GM12875 (cell line): Measurements from ENCODE around the gene CRACDL.

Source experiments
- H3K4me3 ChIP-seq: one replicate; pipeline ENCODE4 v1.5.1; 2011; ENCODE audit warnings: low read depth, low read length, control low read depth
- CTCF ChIP-seq: IDR thresholded peaks from 2 replicates; pipeline ENCODE4 v1.5.1; 2011; ENCODE audit warnings: low read depth, mild to moderate bottlenecking, control low read depth, inconsistent platforms, low read length, moderate library complexity, borderline replicate concordance; ENCODE audit not compliant: insufficient read depth

Gene CRACDL

GRCh38 chr2:98823196-98824170 lies 112.5 kb downstream of the CRACDL start:
- no peak for TF ChIP-seq CTCF
- no peak overlapping the region for H3K4me3 ChIP-seq

- no peak overlapping the region for H3K4me3 ChIP-seq
- peak; percentile 25; the same call in 1 of the 2 replicates for TF ChIP-seq CTCF
These were observed 113.5 kb downstream of the CRACDL start for GRCh38 chr2:98822301-98823164.

GRCh38 chr2:98821629-98822135 lies 114.3 kb downstream of the CRACDL start:
- no peak for TF ChIP-seq CTCF
- no peak overlapping the region for H3K4me3 ChIP-seq

- TF ChIP-seq CTCF = no peak
These were observed 116.7 kb downstream of the CRACDL start for GRCh38 chr2:98819231-98819766.

GRCh38 chr2:98818164-98818563 lies 117.9 kb downstream of the CRACDL start:
- no peak for TF ChIP-seq CTCF

More at GRCh38 chr2:98819231-98819766, 116.7 kb downstream of the CRACDL start:
- no peak overlapping the region for H3K4me3 ChIP-seq

GRCh38 chr2:98816281-98816680 lies 119.7 kb downstream of the CRACDL start:
- no peak overlapping the region for H3K4me3 ChIP-seq
- no peak for TF ChIP-seq CTCF

More at GRCh38 chr2:98818164-98818563, 117.9 kb downstream of the CRACDL start:
- H3K4me3 ChIP-seq = no peak overlapping the region
